Measurements from ENCODE around the gene NT5DC1. TPM values are rescaled to one million over a fixed set of nuclear protein-coding genes. Genes with fewer than 3 reads are reported as not detected.
A peak's percentile ranks its signal among the peaks of the same experiment; 100 is the strongest.

Gene NT5DC1
- total and polyA plus RNA-seq, 10 of the 15 experiments (the other 5 are each of a cell fraction or from before 2014, with no cell fraction given), result 40.8 to 140 (median 66.8) TPM

DNA sequence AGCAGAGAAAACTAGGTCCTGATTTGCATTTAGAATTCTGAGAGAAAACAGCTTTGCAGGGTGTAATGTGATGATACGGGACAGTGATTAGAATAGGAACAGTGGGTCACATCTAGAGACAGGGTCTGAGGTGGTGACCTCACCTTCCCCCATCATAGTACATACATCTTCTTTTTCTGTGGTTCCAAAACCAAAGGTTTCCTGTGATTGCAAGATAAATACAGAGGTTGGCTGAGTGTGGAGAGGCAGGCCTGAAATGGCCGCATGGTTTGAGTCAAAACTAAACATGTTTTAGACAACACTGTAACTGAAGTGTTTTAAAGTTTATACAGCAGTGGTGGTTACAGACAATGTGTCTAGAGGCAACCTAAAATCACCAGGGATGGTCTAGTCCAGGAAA, 10.4 kb upstream of the NT5DC1 start (continued):
- TF ChIP-seq IRF4 (IDR thresholded peaks at IDR 0.05; ENCODE audit: low read depth, low read length) (peak; percentile 71; the same call in 1 of the 2 replicates), JUNB (IDR thresholded peaks at IDR 0.05) (peak; percentile 79), BCL3 (IDR thresholded peaks at IDR 0.05; ENCODE audit: borderline replicate concordance, insufficient read depth, low read depth, low read length, poor library complexity, severe bottlenecking) (peak; percentile 64), MTA2 (IDR thresholded peaks at IDR 0.05; ENCODE audit: low read depth) (no peak), POLR2A (IDR thresholded peaks at IDR 0.05; ENCODE audit: low read depth, low read length) (no peak), KLF5 (IDR thresholded peaks at IDR 0.05; ENCODE audit: partially characterized antibody) (no peak), RUNX3 (IDR thresholded peaks at IDR 0.05; ENCODE audit: low read length) (peak; percentile 98), ETV6 (conservative IDR thresholded peaks at IDR 0.05 in 1 of 2, IDR thresholded peaks at IDR 0.05 in 1 of 2; ENCODE audit: borderline replicate concordance in 1 of 2, low read depth in 1 of 2) (peak in 1 of 2 experiments; percentile 66; a peak in 1 of 4 replicates), NFIC (IDR thresholded peaks at IDR 0.05; ENCODE audit: low read depth, low read length) (peak; percentile 85), ZNF687 (IDR thresholded peaks at IDR 0.05) (peak; percentile 78), MXI1 (IDR thresholded peaks at IDR 0.05; ENCODE audit: low read depth, low read length) (no peak), EED (IDR thresholded peaks at IDR 0.05; ENCODE audit: low read depth) (peak; percentile 73), HCFC1 (IDR thresholded peaks at IDR 0.05; ENCODE audit: low read length) (no peak), WRNIP1 (IDR thresholded peaks at IDR 0.05; ENCODE audit: borderline replicate concordance, low read depth, low read length) (no peak)
- TF ChIP-seq, protein P1, sequence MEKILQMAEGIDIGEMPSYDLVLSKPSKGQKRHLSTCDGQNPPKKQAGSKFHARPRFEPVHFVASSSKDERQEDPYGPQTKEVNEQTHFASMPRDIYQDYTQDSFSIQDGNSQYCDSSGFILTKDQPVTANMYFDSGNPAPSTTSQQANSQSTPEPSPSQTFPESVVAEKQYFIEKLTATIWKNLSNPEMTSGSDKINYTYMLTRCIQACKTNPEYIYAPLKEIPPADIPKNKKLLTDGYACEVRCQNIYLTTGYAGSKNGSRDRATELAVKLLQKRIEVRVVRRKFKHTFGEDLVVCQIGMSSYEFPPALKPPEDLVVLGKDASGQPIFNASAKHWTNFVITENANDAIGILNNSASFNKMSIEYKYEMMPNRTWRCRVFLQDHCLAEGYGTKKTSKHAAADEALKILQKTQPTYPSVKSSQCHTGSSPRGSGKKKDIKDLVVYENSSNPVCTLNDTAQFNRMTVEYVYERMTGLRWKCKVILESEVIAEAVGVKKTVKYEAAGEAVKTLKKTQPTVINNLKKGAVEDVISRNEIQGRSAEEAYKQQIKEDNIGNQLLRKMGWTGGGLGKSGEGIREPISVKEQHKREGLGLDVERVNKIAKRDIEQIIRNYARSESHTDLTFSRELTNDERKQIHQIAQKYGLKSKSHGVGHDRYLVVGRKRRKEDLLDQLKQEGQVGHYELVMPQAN (conservative IDR thresholded peaks at IDR 0.05), result no peak

Measured in GM12878 (cell line).